Measurements from ENCODE around the gene SLC25A13.

The SLC25A13 gene

DNA sequence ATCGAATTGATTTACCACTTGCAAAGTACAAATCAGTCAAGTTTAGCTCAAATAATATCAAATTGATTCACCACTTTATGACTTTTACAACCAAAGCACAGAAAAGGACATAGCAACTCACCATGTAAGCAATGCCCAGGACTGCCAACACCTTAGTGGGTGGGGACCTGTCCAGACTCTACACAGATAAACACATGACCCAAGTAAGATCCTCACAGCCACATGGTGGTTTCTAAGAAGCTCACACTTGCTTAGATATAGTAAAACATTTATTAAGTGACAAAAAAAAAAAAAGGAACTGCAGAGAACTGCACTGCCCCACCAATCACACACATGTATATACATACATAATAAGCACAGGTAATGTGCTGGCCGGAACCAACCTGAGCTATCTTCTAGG lies 116.2 kb downstream of the SLC25A13 start:
- no peak for DNase-seq (ENCODE audit: insufficient read length, low spot score)
- no peak for FAIRE-seq
- no peak for TF ChIP-seq CTCF (IDR thresholded peaks at IDR 0.05; ENCODE audit: insufficient read depth, missing control alignments)

DNA sequence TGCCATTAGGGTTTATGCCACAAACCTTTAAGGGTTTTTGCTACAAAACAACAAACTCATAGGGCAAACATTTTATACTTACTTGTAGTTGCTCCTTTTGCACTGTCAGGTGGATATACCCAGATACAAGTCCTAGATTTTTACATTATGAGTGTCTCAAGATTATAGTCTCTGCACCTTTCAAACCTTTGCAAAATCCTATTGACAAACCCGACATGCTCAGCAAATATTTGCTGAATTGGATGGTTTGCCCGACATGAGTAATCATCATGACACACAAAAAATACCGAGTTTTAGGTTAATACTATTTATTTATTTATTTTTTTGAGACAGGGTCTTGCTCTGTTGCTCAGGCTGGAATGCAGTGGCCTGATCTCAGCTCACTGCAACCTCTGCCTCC lies 117.3 kb downstream of the SLC25A13 start:
- no peak for FAIRE-seq
- TF ChIP-seq CTCF (IDR thresholded peaks at IDR 0.05; ENCODE audit: insufficient read depth, missing control alignments), result no peak

GRCh38 chr7:96203786-96204185 lies 118.1 kb downstream of the SLC25A13 start:
- DNase-seq (ENCODE audit: insufficient read length, low spot score) (no peak), FAIRE-seq (no peak)
- no peak for TF ChIP-seq CTCF (IDR thresholded peaks at IDR 0.05; ENCODE audit: insufficient read depth, missing control alignments)

More for the DNA sequence above, 117.3 kb downstream of the SLC25A13 start:
- no peak for DNase-seq (ENCODE audit: insufficient read length, low spot score)

GRCh38 chr7:96202102-96202501 lies 119.8 kb downstream of the SLC25A13 start:
- DNase-seq (ENCODE audit: insufficient read length, low spot score), result no peak
- no peak for FAIRE-seq
- no peak for TF ChIP-seq CTCF (IDR thresholded peaks at IDR 0.05; ENCODE audit: insufficient read depth, missing control alignments)

DNA sequence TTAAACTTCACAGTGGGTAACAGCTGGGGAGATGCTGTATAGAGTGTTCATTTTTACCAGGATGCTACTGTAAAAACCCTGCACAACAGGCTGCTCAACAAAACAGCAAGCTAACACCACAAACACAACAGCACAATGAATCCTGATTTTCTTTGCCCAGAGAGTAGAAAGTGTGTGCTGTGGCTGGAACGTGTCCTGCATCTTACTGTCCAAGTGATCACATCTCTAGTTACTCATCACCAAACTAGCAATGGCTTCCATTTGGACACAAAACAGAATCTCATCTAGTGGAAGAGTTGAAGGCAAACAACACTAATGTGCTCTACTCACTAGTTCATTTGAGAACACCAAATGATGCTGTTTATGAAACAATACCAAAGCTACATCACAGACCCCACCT lies 121.2 kb downstream of the SLC25A13 start:
- no peak for TF ChIP-seq CTCF (IDR thresholded peaks at IDR 0.05; ENCODE audit: insufficient read depth, missing control alignments)
- FAIRE-seq, result no peak
- no peak for DNase-seq (ENCODE audit: insufficient read length, low spot score)

GRCh38 chr7:96199421-96199820 lies 122.5 kb downstream of the SLC25A13 start:
- no peak for TF ChIP-seq CTCF (IDR thresholded peaks at IDR 0.05; ENCODE audit: insufficient read depth, missing control alignments)
- DNase-seq (ENCODE audit: insufficient read length, low spot score) (no peak), FAIRE-seq (no peak)

DNA sequence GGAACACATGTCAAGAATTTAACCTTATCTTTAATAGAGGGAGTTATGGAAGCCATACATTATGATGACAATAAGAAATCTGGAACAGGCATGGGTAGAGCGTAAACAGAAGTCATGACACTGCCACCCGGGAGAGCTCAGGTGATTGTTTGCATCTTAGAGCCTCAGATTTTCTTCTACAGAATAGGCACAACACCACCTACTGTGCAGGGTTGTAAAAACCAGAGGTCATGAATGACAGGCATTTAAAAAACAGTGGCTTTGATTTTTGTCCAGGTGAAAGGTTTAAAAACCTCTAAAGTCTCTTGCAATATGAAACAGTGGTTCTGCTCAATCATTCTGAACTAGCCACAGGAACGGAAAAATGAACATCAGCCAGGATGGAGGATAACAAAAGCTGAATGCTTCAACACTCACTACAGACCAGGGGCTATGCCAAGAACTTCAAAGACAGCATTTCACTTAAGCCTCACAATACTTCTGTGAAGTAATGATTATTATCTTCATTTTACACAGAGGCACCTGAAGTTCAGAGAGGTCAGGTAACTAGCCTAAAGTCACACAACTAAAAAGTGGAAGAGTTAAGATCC lies 123.8 kb downstream of the SLC25A13 start:
- no peak for FAIRE-seq
- DNase-seq (ENCODE audit: insufficient read length, low spot score), result no peak
- TF ChIP-seq CTCF (IDR thresholded peaks at IDR 0.05; ENCODE audit: insufficient read depth, missing control alignments), result no peak

All from D721Med (cell line).